NB4 (cell line): ENCODE results near the gene SAA1.

Experiments used
- CTCF ChIP-seq: IDR thresholded peaks from one replicate; pipeline ENCODE4 v1.5.1; 2012; ENCODE audit warnings: low read depth, low read length
- MAX ChIP-seq: IDR thresholded peaks from 2 replicates; pipeline ENCODE4 v1.6.1; 2011; ENCODE audit warnings: low read depth, low read length
- POLR2A ChIP-seq: IDR thresholded peaks from 2 replicates; pipeline ENCODE4 v1.6.1; 2011; ENCODE audit warnings: mild to moderate bottlenecking; ENCODE audit not compliant: insufficient read length; ENCODE audit errors: extremely low read depth

- TF ChIP-seq MAX (no peak), CTCF (no peak), POLR2A (no peak)
Measured at GRCh38 chr11:18235394-18236334, 30.4 kb upstream of the SAA1 start.
